HS-5 (cell line): ENCODE results near the gene HABP4.

Source experiments
- DNase-seq: peaks from one replicate; pipeline ENCODE4 v3.0.0-alpha.2; 2012; ENCODE audit warnings: low read depth

The HABP4 gene

GRCh38 chr9:96478829-96479371 lies 28.9 kb downstream of the HABP4 start:
- DNase-seq: peak; percentile 57

- DNase-seq: no peak
Observed at GRCh38 chr9:96480736-96481135, 30.8 kb downstream of the HABP4 start.

- no peak for DNase-seq
Observed at GRCh38 chr9:96482476-96482875, 32.5 kb downstream of the HABP4 start.

GRCh38 chr9:96483197-96483596 lies 33.2 kb downstream of the HABP4 start:
- DNase-seq: no peak

GRCh38 chr9:96483733-96484390 lies 33.9 kb downstream of the HABP4 start:
- no peak for DNase-seq

GRCh38 chr9:96484521-96484931 lies 34.6 kb downstream of the HABP4 start:
- no peak for DNase-seq

- DNase-seq: no peak
Observed at GRCh38 chr9:96485280-96485679, 35.3 kb downstream of the HABP4 start.

- DNase-seq: peak; percentile 34
Observed at GRCh38 chr9:96486386-96487028, 36.5 kb downstream of the HABP4 start.

- no peak for DNase-seq
Observed at GRCh38 chr9:96487029-96487396, 37.0 kb downstream of the HABP4 start.

GRCh38 chr9:96487949-96488348 lies 38.0 kb downstream of the HABP4 start:
- no peak for DNase-seq

GRCh38 chr9:96489482-96489979 lies 39.6 kb downstream of the HABP4 start:
- no peak for DNase-seq

GRCh38 chr9:96490534-96491078 lies 40.6 kb downstream of the HABP4 start:
- DNase-seq: no peak

GRCh38 chr9:96491079-96491879 lies 41.3 kb downstream of the HABP4 start:
- no peak for DNase-seq

GRCh38 chr9:96491880-96492525 lies 42.0 kb downstream of the HABP4 start:
- no peak for DNase-seq

- no peak for DNase-seq
Observed at GRCh38 chr9:96492993-96493531, 43.1 kb downstream of the HABP4 start.

- DNase-seq: no peak
Observed at GRCh38 chr9:96493757-96494156, 43.8 kb downstream of the HABP4 start.

- DNase-seq: no peak
Observed at GRCh38 chr9:96494215-96494800, 44.3 kb downstream of the HABP4 start.

- peak; percentile 23 for DNase-seq
Observed at GRCh38 chr9:96495341-96495740, 45.4 kb downstream of the HABP4 start.

- DNase-seq: no peak
Observed at GRCh38 chr9:96496368-96497116, 46.6 kb downstream of the HABP4 start.

- DNase-seq: no peak
Observed at GRCh38 chr9:96497117-96497399, 47.1 kb downstream of the HABP4 start.

GRCh38 chr9:96498796-96499195 lies 48.8 kb downstream of the HABP4 start:
- DNase-seq: no peak
